ENCODE results near the gene AP1S3. TPM values are rescaled to one million over a fixed set of nuclear protein-coding genes. Genes with fewer than 3 reads are reported as not detected.
A peak's percentile ranks its signal among the peaks of the same experiment; 100 is the strongest.

Gene AP1S3
- total RNA-seq, 1 experiment from 2014 or later = 185 TPM

DNA sequence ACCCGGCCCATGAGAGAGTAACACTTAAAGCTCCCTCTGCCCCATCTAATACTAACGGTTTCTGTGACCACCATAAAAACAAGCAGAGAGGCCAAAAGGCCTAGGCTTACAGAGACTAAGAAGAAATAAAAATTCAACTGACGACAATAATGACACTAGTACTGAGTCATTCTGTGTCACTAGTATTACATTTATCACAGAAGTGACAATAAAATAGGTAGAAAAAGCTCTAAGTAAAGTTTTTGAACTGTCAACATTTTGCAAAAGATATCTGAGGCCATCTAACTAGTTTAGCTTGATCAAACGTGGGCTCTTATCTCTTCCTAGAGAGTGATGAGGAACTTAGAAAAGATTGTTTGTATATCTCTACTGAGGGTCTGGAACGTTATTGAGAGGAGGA is 35.6 kb downstream of the AP1S3 start:
- H3K9me3 ChIP-seq (ENCODE audit: control insufficient read depth in 1 of 2, insufficient read depth in 1 of 2, low read depth in 1 of 2, low read length in 2 of 2) = no peaks in the 10 kb centered on the region
- H3K4me2 ChIP-seq (ENCODE audit: low read length) = peak overlapping the region; percentile 58
- no TSS peak for BruUV-seq (replicated peaks)
- ChIA-PET RAD21 (ENCODE audit: low non-redundant PET in 1 of 2, low total read pairs in 2 of 2, uncharacterized antibody in 2 of 2, unreplicated experiment in 2 of 2) (no interaction called here), CTCF (interaction anchor here (1.2 kb wide), 1 partner anchor 36 kb away, joined by 3 read pairs; no protein-coding TSS in a partner anchor), POLR2A (interaction anchor here (1.0 kb wide), 1 partner anchor 60 kb away, joined by 4 read pairs; no protein-coding TSS in a partner anchor)
- peak overlapping the region; percentile 79 for H3K27ac ChIP-seq (ENCODE audit: low read depth, low read length)
- no peak for ATAC-seq
- TF ChIP-seq TCF7L2 (IDR thresholded peaks at IDR 0.05; ENCODE audit: borderline replicate concordance, extremely low read depth, insufficient read depth, insufficient read length) (no peak), FOSL1 (IDR thresholded peaks at IDR 0.05; ENCODE audit: low read depth) (peak; percentile 56; the same call in 1 of the 2 replicates)
- peaks cover 92 to 95% of the 10 kb centered on the region in 2 experiments for H3K4me1 ChIP-seq (ENCODE audit: control insufficient read depth in 1 of 2, insufficient read depth in 2 of 2, low read length in 2 of 2)
- no peak overlapping the region for H2AFZ ChIP-seq (ENCODE audit: low read depth, low read length, poor library complexity, severe bottlenecking)
- DNase-seq (ENCODE audit: low read depth, low spot score) = no peak
- H3K4me3 ChIP-seq (replicated peaks in 1 of 2; ENCODE audit: low read depth in 1 of 2, low read length in 2 of 2) = no peak overlapping the region
- peaks cover 99% of the 10 kb centered on the region for H3K79me2 ChIP-seq (ENCODE audit: insufficient read depth, low read length)
- H3K9ac ChIP-seq (ENCODE audit: low read length) = no peak overlapping the region
- H3K9me2 ChIP-seq (ENCODE audit: insufficient read depth) = no peaks in the 10 kb centered on the region
- H3K27me3 ChIP-seq (ENCODE audit: insufficient read depth, low read length) = no peaks in the 10 kb centered on the region
- intact Hi-C loops (cut with micrococcal nuclease) = no loop called here
- H3K36me3 ChIP-seq (ENCODE audit: control insufficient read depth in 1 of 2, insufficient read depth in 2 of 2, low read length in 2 of 2) = no peaks in the 10 kb centered on the region
- no peaks in the 10 kb centered on the region for H4K20me1 ChIP-seq (ENCODE audit: insufficient read depth)

DNA sequence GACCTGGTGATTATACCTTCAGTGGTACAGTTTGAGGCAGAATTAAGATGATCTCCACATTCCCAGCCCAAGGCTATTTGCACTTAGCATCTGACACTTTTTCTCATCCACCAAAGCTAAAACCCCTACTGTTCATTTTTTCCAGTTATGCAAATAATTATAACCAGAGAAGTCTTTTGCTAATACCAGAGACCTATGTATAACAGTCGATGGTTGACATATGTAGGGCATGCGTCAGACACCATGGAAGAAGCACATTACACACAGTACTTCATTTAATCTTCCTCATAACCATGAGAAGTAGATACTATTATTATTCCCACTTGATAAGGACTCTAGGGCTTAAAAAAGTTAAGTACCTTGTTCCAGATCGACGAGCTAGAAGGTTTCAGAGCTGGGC is 36.5 kb downstream of the AP1S3 start:
- CTCF ChIA-PET = interaction anchor here (1.2 kb wide), 1 partner anchor 36 kb away, joined by 3 read pairs; no protein-coding TSS in a partner anchor
- peak overlapping the region; percentile 58 for H3K4me2 ChIP-seq (ENCODE audit: low read length)
- intact Hi-C loops (cut with micrococcal nuclease) = no loop called here

More for the DNA sequence above, 36.5 kb downstream of the AP1S3 start:
- H3K4me1 ChIP-seq (ENCODE audit: control insufficient read depth in 1 of 2, insufficient read depth in 2 of 2, low read length in 2 of 2) = peaks cover 93 to 97% of the 10 kb centered on the region in 2 experiments
- no peak for DNase-seq (ENCODE audit: low read depth, low spot score)
- BruUV-seq (replicated peaks) = no TSS peak
- peaks cover 100% of the 10 kb centered on the region for H3K79me2 ChIP-seq (ENCODE audit: insufficient read depth, low read length)
- no peak for ATAC-seq
- H3K9me2 ChIP-seq (ENCODE audit: insufficient read depth) = no peaks in the 10 kb centered on the region
- H3K27ac ChIP-seq (ENCODE audit: low read depth, low read length) = peak overlapping the region; percentile 79
- no peaks in the 10 kb centered on the region for H3K27me3 ChIP-seq (ENCODE audit: insufficient read depth, low read length)
- no peaks in the 10 kb centered on the region for H4K20me1 ChIP-seq (ENCODE audit: insufficient read depth)
- TF ChIP-seq FOSL1 (IDR thresholded peaks at IDR 0.05; ENCODE audit: low read depth) (no peak), RAD21 (IDR thresholded peaks at IDR 0.05; ENCODE audit: low read depth) (no peak), SIN3A (IDR thresholded peaks at IDR 0.05; ENCODE audit: low read depth) (no peak), ZNF274 (IDR thresholded peaks at IDR 0.05; ENCODE audit: low read depth, low read length) (no peak), JUND (IDR thresholded peaks at IDR 0.05) (no peak; the same call in 1 of the 2 replicates), SRF (IDR thresholded peaks at IDR 0.05; ENCODE audit: low read depth) (no peak), CEBPB (IDR thresholded peaks at IDR 0.05; ENCODE audit: low read depth) (no peak), CBX3 (IDR thresholded peaks at IDR 0.05; ENCODE audit: low read depth) (no peak), EGR1 (IDR thresholded peaks at IDR 0.05; ENCODE audit: low read depth) (no peak), YY1 (IDR thresholded peaks at IDR 0.05; ENCODE audit: extremely low read depth, insufficient replicate concordance, low read depth, low read length) (no peak), EZH2phosphoT487 (IDR thresholded peaks at IDR 0.05; ENCODE audit: borderline replicate concordance) (no peak), ELF1 (IDR thresholded peaks at IDR 0.05; ENCODE audit: borderline replicate concordance, low read depth) (no peak), EZH2 (IDR thresholded peaks at IDR 0.05) (no peak), POLR2AphosphoS5 (IDR thresholded peaks at IDR 0.05; ENCODE audit: low read depth, low read length) (no peak)
- RAD21 ChIA-PET (ENCODE audit: low non-redundant PET in 1 of 2, low total read pairs in 2 of 2, uncharacterized antibody in 2 of 2, unreplicated experiment in 2 of 2) = interaction anchor here in 1 of 2 experiments (0.7 kb wide), 1 partner anchor 17 kb away, joined by 3 read pairs; no protein-coding TSS in a partner anchor
- POLR2A ChIA-PET = no interaction called here
- H3K36me3 ChIP-seq (ENCODE audit: control insufficient read depth in 1 of 2, insufficient read depth in 2 of 2, low read length in 2 of 2) = no peaks in the 10 kb centered on the region
- H3K9ac ChIP-seq (ENCODE audit: low read length) = peak overlapping the region; percentile 34
- no peaks in the 10 kb centered on the region for H3K9me3 ChIP-seq (ENCODE audit: control insufficient read depth in 1 of 2, insufficient read depth in 1 of 2, low read depth in 1 of 2, low read length in 2 of 2)
- no peak overlapping the region for H3K4me3 ChIP-seq (replicated peaks in 1 of 2; ENCODE audit: low read depth in 1 of 2, low read length in 2 of 2)
- no peak overlapping the region for H2AFZ ChIP-seq (ENCODE audit: low read depth, low read length, poor library complexity, severe bottlenecking)
